DMS153 (cell line): ENCODE data around the gene TGOLN2.
"Not testable (repeated sequence)": the region's sequence is repeated elsewhere in the genome, so short reads cannot be mapped to it uniquely, and the experiment has no call there.

Experiments
- DNase-seq: peaks from one replicate; lab custom pipeline; 2025; lab: John Stamatoyannopoulos, UW

Gene TGOLN2

GRCh38 chr2:85327822-85328617, at the start of gene TGOLN2:
TSS of gene TGOLN2 (minus strand) at chr2:85327989. CDS start at chr2:85327962, 27 bp downstream.
- DNase-seq = peak; percentile 81

GRCh38 chr2:85377083-85377482, 49.3 kb upstream of the TGOLN2 start:
- no peak for DNase-seq

- no peak for DNase-seq
Observed at GRCh38 chr2:85376291-85377065, 48.7 kb upstream of the TGOLN2 start.

- no peak for DNase-seq
Observed at GRCh38 chr2:85371045-85371444, 43.3 kb upstream of the TGOLN2 start.

- no peak for DNase-seq
Observed at GRCh38 chr2:85369500-85369899, 41.7 kb upstream of the TGOLN2 start.

- DNase-seq = no peak
Observed at GRCh38 chr2:85368921-85369320, 41.1 kb upstream of the TGOLN2 start.

GRCh38 chr2:85367180-85367579, 39.4 kb upstream of the TGOLN2 start:
- no peak for DNase-seq

GRCh38 chr2:85362653-85363387, 35.0 kb upstream of the TGOLN2 start:
- DNase-seq = not testable (repeated sequence)

- DNase-seq = no peak
Observed at GRCh38 chr2:85357736-85358135, 29.9 kb upstream of the TGOLN2 start.

GRCh38 chr2:85356186-85356585, 28.4 kb upstream of the TGOLN2 start:
- no peak for DNase-seq

GRCh38 chr2:85355521-85355920, 27.7 kb upstream of the TGOLN2 start:
- DNase-seq = no peak

- DNase-seq = no peak
Observed at GRCh38 chr2:85355073-85355410, 27.3 kb upstream of the TGOLN2 start.

GRCh38 chr2:85354286-85355072, 26.7 kb upstream of the TGOLN2 start, which contains the start of the genes ELMOD3 and RETSAT:
TSS of gene ELMOD3 (plus strand) at chr2:85354769. CDS start at chr2:85357199, 2,430 bp downstream.
TSS of gene RETSAT (minus strand) at chr2:85354528. CDS start at chr2:85354507, 21 bp downstream.
- peak; percentile 96 for DNase-seq

GRCh38 chr2:85353876-85354285, 26.1 kb upstream of the TGOLN2 start:
- DNase-seq = no peak

- no peak for DNase-seq
Observed at GRCh38 chr2:85347599-85347998, 19.8 kb upstream of the TGOLN2 start.

GRCh38 chr2:85344356-85344954, 16.7 kb upstream of the TGOLN2 start:
- no peak for DNase-seq

- not testable (repeated sequence) for DNase-seq
Observed at GRCh38 chr2:85343207-85343895, 15.6 kb upstream of the TGOLN2 start.

- no peak for DNase-seq
Observed at GRCh38 chr2:85342156-85342555, 14.4 kb upstream of the TGOLN2 start.

- DNase-seq = no peak
Observed at GRCh38 chr2:85341269-85342029, 13.7 kb upstream of the TGOLN2 start.
